HG02973 (cell line): ENCODE measurements around the gene BICD1.
A peak's percentile ranks its signal among the peaks of the same experiment; 100 is the strongest.

Experiments used
- ATAC-seq: cut with Tn5 transposase; IDR thresholded peaks from one replicate; pipeline ENCODE4 v1.9.1; 2021; ENCODE audit warnings: moderate library complexity; ENCODE audit not compliant: unreplicated experiment

Gene BICD1

GRCh38 chr12:32102234-32102633 is 4.4 kb upstream of the BICD1 start:
- no peak for ATAC-seq

DNA sequence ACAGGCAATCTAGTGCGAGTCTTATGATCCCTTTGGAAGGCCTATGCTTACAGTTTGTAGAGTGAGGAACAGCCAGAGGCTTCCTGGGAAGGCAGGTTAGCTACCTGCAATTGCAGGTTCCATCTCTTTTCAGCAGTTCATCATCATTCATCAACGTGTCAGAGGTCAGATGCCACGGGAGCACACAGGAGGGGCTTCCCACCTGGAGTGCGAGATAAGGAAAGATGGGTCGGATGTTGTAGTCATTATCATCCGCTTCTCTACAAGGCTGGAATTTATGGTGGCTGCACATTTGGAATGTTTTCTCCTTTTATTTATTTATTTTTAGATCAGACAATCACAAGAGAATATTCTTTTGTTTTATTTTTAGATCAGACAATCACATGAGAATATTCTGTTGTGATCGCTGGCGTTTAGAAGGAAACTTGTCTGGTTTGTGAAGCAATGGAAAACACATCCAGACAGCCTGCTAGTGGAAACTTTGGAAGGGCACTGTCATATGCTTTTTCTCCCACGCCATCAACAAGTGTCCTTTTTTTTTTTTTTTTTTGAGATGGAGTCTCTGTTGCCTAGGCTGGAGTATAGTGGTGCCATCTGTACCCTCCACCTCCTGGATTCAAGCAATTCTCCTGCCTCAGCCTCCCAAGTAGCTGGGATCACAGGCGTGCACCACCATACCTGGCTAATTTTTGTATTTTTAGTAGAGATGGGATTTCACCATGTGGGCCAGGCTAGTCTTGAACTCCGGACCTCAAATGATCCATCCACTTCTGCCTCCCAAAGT is 1.9 kb upstream of the BICD1 start:
- no peak for ATAC-seq

DNA sequence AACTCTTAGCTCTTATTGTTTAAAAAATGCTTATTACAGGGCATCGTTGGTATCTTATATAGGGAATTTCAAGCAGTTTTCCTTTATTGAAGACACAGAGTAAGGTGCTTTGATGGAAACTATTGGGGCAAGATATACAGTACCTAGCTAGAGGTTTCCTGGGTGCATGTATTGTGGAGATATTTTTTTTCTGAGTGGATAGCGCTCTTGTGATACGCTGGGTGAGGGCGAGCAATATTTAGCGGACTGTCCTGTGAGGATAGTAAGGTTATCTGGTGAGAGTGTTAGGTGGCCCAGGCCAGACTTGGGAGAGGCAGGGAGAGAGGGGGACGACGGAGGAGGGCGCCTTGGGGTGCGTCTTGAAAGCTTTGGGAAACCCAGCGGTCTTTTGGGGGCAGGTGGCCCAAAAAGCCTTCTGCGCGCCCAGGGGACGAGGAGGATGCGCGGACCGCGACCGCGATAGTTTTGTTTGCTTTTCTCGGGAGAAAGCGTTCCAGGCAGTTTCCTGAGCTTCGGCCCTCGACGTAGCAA is 596 bp upstream of the BICD1 start:
- ATAC-seq = no peak

- ATAC-seq = peak; percentile 5
Observed at GRCh38 chr12:32107359-32108267, 966 bp downstream of the BICD1 start.

DNA sequence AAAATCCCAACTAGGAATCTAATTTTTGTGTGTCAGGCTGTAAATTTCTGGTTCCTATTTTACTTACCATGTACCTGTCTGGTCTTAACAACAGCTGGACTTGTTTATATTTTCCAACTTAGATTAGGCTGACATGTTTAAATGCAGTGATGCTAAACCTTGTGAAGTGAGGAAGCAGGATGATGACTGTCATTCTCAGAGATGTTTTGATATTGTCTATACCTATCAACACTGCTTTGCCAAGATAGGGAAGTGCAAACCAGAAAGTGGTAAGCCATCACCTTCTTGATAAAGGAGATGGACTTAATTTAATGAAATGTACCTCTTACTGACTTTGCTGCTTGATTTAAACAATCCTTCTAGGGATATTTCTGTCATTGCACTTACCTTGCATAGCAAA is 2.1 kb downstream of the BICD1 start:
- no peak for ATAC-seq

DNA sequence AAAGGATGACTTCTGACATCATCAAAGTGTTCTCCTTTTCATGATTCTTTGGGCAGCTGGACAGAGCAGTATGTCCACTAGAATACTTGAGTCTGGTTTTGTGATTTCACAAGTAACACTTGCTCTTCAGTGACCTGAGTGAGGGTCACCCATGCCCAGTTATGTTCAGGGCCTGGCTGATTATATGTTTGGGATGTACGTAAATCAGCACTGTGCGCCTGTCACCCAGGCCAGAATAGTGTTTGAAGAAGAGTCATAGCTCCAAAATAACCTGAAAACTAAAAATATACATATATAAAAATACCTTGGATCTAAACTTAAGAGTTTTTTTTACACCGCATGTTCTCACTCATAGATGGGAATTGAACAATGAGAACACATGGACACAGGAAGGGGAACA is 3.8 kb downstream of the BICD1 start:
- ATAC-seq = no peak

DNA sequence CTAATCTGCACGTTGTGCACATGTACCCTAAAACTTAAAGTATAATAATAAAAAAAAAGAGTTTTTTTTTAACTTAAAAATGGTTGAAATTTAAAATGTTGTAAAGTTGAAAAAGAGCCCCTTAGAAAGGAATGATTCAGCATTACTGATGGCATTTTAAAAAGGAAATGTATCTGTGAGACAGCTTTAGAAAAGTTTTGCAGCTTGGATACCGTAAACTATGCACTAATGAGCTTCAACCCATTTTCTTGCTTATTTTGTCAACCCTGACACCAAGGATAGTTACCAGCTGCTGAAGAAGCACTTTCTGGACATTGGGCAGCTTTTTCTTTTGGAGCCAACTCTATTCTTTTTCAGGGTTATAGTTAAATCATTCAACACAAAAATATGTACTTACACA is 4.3 kb downstream of the BICD1 start:
- ATAC-seq = no peak

DNA sequence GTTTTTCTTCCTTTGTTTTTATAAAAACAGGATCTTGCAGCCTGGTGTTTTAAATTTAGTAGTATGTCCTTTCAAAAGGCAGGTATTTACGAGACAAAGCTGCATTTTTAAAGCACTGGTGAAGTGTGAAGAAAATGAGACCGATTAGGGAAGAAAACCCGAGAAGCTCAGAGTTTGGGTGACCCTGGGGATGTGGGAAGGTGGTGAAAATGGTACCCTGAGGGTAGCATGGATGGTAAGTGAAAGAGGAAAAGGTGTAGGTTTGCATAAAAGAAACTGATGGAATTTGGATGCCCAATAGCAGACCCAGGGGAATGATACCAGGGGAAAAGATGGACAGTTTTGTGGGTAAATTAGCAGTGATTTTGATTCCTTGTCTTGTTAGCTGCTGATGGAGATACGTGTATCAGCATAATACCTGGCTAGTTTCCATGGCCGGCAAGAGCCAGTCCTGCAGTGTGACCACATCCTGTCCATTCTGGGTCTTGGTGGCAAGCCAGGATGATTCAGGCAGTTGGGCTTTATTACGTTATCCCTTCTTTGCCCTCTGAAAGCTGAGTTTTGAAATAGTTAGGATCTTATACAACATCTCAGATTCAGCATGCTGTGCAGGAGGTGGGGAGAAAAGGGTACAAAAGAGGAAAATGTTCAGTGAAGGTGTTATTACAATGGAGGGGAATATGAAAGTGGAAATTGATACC is 8.9 kb downstream of the BICD1 start:
- ATAC-seq = no peak

DNA sequence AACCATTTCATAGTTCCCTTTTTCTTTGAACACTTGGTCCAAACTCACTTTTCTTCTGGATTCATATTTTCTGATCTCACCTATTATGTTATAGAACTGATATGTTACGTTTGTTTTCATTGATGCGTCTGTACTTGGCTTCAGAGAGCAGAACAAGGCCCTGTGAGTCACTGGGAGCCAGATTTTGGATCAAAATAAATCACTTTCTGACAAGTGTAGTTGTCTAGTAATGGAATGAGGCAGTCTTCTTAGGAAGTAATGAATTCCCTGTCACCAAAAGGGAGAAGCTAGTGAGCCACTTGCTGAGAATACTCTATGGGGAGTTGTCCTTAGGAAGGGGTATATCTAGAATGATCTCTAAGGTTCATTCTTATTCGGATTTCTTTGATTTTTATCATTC is 10.2 kb downstream of the BICD1 start:
- no peak for ATAC-seq

- ATAC-seq = no peak
Observed at GRCh38 chr12:32117316-32117715, 10.7 kb downstream of the BICD1 start.

DNA sequence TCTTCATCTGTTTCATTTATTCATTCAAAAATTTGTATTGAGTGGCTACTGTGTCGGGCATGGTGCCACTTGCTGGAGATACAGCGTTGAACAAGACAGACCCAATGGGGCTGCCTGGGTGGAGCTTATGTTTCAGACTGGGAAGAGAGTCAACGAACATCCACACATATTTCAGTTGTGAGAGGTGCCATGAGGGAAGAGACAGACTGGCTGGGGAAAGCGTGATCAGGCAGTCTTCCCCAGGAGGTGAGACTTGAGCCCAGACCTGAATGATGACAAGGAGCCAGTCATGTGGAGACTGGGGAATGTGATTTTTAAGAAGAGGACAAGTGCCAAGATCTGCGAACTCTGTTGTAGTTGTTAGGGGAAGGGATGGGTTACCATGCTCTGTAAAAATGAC is 12.2 kb downstream of the BICD1 start:
- no peak for ATAC-seq

- ATAC-seq = peak; percentile 90
Observed at GRCh38 chr12:32120419-32120818, 13.8 kb downstream of the BICD1 start.

GRCh38 chr12:32124637-32125036 is 18.0 kb downstream of the BICD1 start:
- ATAC-seq = no peak

- ATAC-seq = no peak
Observed at GRCh38 chr12:32125455-32126084, 18.9 kb downstream of the BICD1 start.

DNA sequence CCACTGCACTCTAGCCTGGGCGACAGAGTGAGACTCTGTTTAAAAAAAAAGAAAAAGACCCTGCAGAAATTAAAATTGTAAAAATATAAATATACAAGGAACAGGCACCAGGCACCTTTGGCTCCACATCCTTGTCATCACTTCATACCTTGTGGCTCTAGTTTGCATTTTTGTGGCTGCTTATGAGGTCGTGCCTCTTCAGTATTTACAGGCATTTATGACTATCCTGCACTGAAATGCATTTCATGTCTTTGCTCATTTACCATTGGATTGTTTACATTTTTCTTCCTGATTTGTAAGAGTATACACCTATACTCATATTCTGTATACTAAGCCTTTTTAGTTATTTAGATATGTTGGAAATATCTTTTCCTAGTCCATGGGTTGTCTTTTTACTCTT is 20.1 kb downstream of the BICD1 start:
- ATAC-seq = no peak

DNA sequence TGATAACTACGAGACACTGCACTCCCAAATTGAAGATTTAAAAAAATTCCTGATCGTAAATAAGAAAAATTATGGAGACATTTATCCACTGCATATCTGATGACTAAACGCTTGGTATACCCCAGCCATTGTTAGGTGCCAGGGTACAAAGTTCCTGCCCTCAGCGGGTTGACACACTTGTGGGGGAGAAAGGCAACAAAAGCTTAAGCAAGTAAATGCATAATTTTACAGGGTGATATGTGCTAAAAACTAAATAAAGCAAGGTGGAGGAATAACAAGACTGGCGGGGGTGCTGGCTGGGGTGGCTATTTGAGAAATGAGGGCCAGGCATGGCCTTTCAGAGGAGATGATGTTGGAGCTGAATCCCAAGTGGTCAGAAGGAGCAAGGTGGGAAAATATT is 25.0 kb downstream of the BICD1 start:
- no peak for ATAC-seq

- ATAC-seq = peak; percentile 61
Observed at GRCh38 chr12:32134101-32134888, 27.6 kb downstream of the BICD1 start.

GRCh38 chr12:32135967-32136366 is 29.3 kb downstream of the BICD1 start:
- ATAC-seq = no peak

- ATAC-seq = no peak
Observed at GRCh38 chr12:32136404-32136803, 29.8 kb downstream of the BICD1 start.

- ATAC-seq = peak; percentile 82
Observed at GRCh38 chr12:32139064-32139421, 32.4 kb downstream of the BICD1 start.
